Fibroblast of mammary gland (primary cell): Measurements from ENCODE around the gene VPS72.

Experiments
- DNase-seq: peaks from one replicate; pipeline ENCODE4 v3.0.0-alpha.2; 2010; ENCODE audit warnings: low read depth
- H3K4me3 ChIP-seq: 2 replicates; pipeline ENCODE4 v1.5.1; 2011; ENCODE audit warnings: low read depth, mild to moderate bottlenecking, low read length, moderate library complexity; ENCODE audit not compliant: control insufficient read depth
- CTCF ChIP-seq: conservative IDR thresholded peaks from 2 replicates; pipeline ENCODE4 v1.5.1; 2011; ENCODE audit warnings: low read depth, low read length, inconsistent platforms; ENCODE audit not compliant: control insufficient read depth, insufficient read depth

The VPS72 gene

DNA sequence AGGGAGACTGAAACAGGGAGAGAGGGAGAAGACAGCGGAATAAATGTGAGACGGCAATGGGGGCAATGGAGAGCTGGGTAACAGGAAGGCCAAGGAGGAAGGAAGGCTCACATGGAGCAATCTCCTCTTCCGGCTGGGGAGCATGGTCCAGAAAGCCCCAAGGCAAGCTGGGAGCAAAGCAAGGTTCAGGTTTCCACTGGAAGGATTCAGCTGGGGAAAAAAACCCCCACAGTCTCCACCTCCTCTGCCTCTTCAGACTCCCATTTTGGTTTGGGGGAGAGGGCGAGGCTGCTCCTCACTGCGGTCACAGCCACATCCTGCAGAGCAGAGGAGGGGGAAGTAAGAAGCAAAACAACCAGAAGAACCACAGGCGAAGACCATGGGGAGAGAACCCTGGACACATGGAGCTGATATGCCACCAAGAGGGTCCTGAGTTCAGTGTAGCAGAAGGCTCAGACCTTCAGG lies 32.9 kb downstream of the VPS72 start:
- TF ChIP-seq CTCF: no peak
- DNase-seq: no peak
- H3K4me3 ChIP-seq: no peak overlapping the region

- no peak within 1 kb of the TSS for H3K4me3 ChIP-seq
- no peak for DNase-seq
- TF ChIP-seq CTCF: no peak
These were observed 33.5 kb downstream of the VPS72 start, which contains the start of gene TNFAIP8L2 for GRCh38 chr1:151156515-151156819. TNFAIP8L2 (plus strand) TSS chr1:151156649; CDS start chr1:151158698, 2,049 bp downstream.

- no peak overlapping the region for H3K4me3 ChIP-seq
- no peak for DNase-seq
- no peak for TF ChIP-seq CTCF
These were observed 42.3 kb downstream of the VPS72 start for GRCh38 chr1:151147665-151148064.

DNA sequence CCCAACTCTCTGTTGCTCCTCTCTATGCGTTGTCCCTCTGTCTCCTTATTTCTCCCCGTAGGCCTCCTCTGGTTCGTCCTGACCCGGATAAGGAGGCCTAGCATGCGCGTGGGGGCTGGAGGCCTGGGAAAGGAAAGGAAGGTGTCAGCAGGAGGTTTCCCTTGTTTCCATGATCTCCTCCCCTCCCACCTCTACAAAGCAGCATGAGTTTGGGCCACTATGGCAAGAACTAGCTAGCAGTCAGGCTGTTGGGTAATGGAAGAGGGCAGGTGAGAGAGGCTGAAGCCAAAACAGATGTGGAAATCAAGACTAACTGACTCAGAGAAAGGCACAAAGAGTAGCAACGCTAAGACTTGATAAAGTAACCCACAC lies 42.9 kb downstream of the VPS72 start:
- no peak for TF ChIP-seq CTCF
- peak overlapping the region; percentile 66 for H3K4me3 ChIP-seq
- DNase-seq: peak; percentile 50

GRCh38 chr1:151146412-151147131 lies 43.4 kb downstream of the VPS72 start, which contains the start of gene SEMA6C:
SEMA6C (minus strand) TSS chr1:151146631; CDS start chr1:151142621, 4,010 bp downstream.
- TF ChIP-seq CTCF: no peak
- peak; percentile 84 for DNase-seq
- H3K4me3 ChIP-seq: peak within 1 kb of the TSS; percentile 66

GRCh38 chr1:151146072-151146411 lies 44.0 kb downstream of the VPS72 start:
- H3K4me3 ChIP-seq: peak overlapping the region; percentile 66
- no peak for DNase-seq
- no peak for TF ChIP-seq CTCF

GRCh38 chr1:151145304-151146071 lies 44.5 kb downstream of the VPS72 start:
- no peak for TF ChIP-seq CTCF
- DNase-seq: peak; percentile 11
- H3K4me3 ChIP-seq: peak overlapping the region; percentile 66
